ENCODE measurements around the gene GPR12.

GRCh38 chr13:26718146-26718545 lies 42.4 kb downstream of the GPR12 start:
- TF ChIP-seq, protein P1, sequence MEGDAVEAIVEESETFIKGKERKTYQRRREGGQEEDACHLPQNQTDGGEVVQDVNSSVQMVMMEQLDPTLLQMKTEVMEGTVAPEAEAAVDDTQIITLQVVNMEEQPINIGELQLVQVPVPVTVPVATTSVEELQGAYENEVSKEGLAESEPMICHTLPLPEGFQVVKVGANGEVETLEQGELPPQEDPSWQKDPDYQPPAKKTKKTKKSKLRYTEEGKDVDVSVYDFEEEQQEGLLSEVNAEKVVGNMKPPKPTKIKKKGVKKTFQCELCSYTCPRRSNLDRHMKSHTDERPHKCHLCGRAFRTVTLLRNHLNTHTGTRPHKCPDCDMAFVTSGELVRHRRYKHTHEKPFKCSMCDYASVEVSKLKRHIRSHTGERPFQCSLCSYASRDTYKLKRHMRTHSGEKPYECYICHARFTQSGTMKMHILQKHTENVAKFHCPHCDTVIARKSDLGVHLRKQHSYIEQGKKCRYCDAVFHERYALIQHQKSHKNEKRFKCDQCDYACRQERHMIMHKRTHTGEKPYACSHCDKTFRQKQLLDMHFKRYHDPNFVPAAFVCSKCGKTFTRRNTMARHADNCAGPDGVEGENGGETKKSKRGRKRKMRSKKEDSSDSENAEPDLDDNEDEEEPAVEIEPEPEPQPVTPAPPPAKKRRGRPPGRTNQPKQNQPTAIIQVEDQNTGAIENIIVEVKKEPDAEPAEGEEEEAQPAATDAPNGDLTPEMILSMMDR (IDR thresholded peaks at IDR 0.05) = no peak
- no peak for TF ChIP-seq POLR2A (IDR thresholded peaks at IDR 0.05)

Measured in right lobe of liver (tissue), 4 donors.